Measurements from ENCODE around the gene EEF1AKMT2.
"Not testable (repeated sequence)": the region's sequence is repeated elsewhere in the genome, so short reads cannot be mapped to it uniquely, and the experiment has no call there.

The EEF1AKMT2 gene

GRCh38 chr10:124755581-124755980 is 36.1 kb downstream of the EEF1AKMT2 start:
- DNase-seq (ENCODE audit: low read depth in 3 of 3) = no peak

GRCh38 chr10:124754227-124754626 is 37.5 kb downstream of the EEF1AKMT2 start:
- DNase-seq (ENCODE audit: low read depth in 3 of 3) = no peak

DNA sequence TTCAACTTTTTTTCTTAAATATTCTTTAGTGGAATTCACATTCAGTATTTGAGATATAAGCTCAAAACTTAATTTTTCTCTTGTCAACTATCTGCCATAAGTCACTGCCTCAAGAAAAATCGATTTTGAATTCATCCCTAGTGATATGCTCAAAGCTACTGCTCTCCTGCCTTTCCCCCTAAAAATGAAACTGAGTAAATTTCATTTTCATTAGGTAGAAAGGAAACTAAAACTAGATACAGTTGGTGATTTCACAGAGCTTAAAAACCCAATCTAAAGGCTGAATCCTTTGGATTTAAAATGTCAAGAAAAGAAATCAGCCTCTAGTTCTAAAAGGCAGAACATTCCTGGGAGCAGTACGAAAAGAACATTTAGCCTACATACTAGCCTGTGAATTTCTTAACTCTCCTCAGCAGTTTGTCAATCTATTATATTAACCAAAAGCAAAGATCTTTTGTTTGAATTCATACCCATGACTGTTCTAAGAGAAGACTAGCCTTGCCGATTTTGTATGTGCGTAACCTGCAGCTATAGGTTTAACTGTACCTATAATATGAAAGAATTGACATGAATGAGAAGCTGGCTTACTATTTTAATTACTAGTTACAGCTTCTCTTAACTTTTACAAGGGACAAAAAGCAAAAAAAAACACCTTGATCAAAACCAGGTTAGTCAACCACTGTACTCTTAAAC is 42.6 kb downstream of the EEF1AKMT2 start:
- DNase-seq (ENCODE audit: low read depth in 3 of 3) = no peak

DNA sequence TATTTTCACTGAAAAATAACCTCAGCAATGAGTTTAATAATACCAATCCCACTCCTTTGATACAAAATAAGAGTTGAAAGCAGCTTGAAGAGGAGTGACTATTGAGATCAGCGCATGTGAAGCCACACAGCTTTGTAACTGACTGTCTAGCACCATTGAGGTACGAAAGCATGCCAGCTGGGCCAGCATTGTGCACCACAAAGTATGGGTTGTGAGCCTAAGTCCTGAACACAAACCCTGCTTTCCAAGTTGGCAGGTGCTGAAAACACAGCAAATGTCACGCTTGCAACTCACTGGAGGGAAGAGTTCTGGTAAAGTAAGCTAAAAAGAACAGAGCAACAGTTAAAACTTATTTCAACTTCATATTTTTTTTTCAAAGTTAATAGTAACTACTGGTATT is 43.5 kb downstream of the EEF1AKMT2 start:
- DNase-seq (ENCODE audit: low read depth in 3 of 3) = no peak

GRCh38 chr10:124747745-124748144 is 43.9 kb downstream of the EEF1AKMT2 start:
- no peak for DNase-seq (ENCODE audit: low read depth in 3 of 3)

GRCh38 chr10:124746992-124747391 is 44.7 kb downstream of the EEF1AKMT2 start:
- DNase-seq (ENCODE audit: low read depth in 3 of 3) = no peak

GRCh38 chr10:124746447-124746846 is 45.2 kb downstream of the EEF1AKMT2 start:
- not testable (repeated sequence) for DNase-seq (ENCODE audit: low read depth in 3 of 3)

DNA sequence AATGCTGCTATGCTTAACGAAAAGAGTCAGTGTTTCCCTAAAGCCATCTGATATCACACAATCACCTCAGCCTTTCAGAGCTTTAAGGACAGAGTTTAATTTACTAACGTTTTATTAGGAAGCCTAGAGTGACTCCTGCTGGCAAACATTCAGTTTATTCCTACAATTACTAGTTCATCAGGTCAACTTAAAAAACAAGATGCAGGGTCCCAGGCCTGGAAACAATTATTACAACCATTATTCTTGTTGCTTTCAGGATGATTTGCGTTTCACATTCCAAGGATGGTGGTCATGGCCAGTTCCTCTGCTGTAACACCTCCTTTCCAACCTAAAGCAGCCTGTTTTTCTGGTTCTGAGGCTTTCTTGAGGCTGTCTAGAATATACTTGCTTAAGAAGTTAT is 46.0 kb downstream of the EEF1AKMT2 start:
- no peak for DNase-seq (ENCODE audit: low read depth in 3 of 3)

- no peak for DNase-seq (ENCODE audit: low read depth in 3 of 3)
Observed at GRCh38 chr10:124745252-124745651, 46.4 kb downstream of the EEF1AKMT2 start.

GRCh38 chr10:124744102-124745050 is 47.3 kb downstream of the EEF1AKMT2 start, which contains the start of gene FAM53B:
Gene FAM53B, minus strand, starts transcription at chr10:124744378. Its CDS starts 37,665 bp downstream, at chr10:124706713.
- peak; percentile 56 to 76 (median 66) for DNase-seq (ENCODE audit: low read depth in 3 of 3)

DNA sequence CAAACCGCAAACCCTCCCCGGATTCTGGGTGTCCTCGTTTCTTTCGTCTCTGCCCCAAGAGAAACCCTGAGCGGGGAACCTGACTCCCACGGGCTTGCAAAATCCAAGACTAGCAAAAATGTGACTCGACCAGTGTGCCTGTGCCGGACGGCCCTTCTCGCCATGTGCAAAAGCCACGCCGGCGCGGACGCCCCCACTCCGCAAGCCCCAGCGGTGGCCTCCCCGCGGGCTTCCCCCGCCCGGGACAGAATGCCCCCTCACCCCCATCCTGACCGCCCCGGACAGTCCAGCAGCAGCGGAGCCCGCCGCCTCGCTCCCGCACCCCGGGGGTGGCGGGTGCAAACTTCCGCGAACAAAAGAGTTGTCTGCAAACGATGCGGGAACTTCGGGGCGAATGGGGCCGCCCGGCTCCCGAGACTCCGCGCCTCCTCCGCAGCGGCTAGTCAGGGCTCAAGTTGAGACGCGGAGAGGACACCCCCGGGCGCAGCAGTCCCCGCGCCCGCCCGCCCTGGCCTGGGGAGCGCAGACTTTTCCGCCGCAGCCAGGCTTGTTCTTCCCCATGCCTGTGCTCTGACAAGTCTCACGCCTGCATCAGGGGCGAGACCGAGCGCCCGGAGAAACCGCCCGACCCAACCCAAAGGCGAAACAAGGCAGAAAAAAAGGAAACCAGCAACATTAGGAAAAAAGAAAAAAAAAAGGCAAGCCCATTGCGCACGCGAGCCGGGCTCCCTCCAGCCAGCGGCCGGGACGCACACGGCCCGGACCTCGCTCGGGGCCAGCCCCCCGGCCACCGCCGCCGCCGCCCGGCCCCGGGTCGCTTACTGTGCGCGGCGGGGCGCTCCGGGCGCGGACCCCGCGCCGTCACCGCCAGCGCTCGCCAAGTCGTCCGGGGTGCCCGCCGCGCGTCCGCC is 48.2 kb downstream of the EEF1AKMT2 start:
- no peak for DNase-seq (ENCODE audit: low read depth in 3 of 3)

- no peak for DNase-seq (ENCODE audit: low read depth in 3 of 3)
Observed at GRCh38 chr10:124742413-124743190, 49.1 kb downstream of the EEF1AKMT2 start.

DNA sequence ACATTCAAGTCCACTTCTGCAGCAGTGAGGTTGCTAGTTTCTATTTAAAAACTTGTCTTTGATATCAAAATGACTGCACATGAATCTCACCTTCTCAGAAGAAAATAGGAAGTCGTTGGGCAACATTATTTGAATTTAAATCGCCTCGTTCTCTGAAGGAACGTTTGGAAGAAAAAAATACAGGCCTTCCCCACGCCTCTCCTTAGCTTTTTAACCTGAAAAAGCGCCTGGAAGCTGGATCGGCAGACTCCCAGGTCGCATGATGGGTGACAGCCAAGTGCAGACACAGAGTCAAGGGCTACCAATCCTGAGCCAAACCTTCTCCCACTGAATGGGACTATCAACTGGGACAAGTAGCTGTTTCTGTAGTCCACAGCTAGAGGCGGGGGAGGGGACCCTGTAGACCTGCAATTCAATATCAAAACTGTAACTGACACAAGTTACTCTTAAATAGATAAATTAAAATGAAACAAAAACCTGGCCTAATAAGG is 49.7 kb downstream of the EEF1AKMT2 start:
- no peak for DNase-seq (ENCODE audit: low read depth in 3 of 3)

- peak in 2 of 3 experiments; percentile 57 to 72 for DNase-seq (ENCODE audit: low read depth in 3 of 3)
Observed at GRCh38 chr10:124741281-124741921, 50.3 kb downstream of the EEF1AKMT2 start.

- DNase-seq (ENCODE audit: low read depth in 3 of 3) = no peak
Observed at GRCh38 chr10:124740369-124741280, 51.1 kb downstream of the EEF1AKMT2 start.

GRCh38 chr10:124739986-124740368 is 51.7 kb downstream of the EEF1AKMT2 start:
- no peak for DNase-seq (ENCODE audit: low read depth in 3 of 3)

DNA sequence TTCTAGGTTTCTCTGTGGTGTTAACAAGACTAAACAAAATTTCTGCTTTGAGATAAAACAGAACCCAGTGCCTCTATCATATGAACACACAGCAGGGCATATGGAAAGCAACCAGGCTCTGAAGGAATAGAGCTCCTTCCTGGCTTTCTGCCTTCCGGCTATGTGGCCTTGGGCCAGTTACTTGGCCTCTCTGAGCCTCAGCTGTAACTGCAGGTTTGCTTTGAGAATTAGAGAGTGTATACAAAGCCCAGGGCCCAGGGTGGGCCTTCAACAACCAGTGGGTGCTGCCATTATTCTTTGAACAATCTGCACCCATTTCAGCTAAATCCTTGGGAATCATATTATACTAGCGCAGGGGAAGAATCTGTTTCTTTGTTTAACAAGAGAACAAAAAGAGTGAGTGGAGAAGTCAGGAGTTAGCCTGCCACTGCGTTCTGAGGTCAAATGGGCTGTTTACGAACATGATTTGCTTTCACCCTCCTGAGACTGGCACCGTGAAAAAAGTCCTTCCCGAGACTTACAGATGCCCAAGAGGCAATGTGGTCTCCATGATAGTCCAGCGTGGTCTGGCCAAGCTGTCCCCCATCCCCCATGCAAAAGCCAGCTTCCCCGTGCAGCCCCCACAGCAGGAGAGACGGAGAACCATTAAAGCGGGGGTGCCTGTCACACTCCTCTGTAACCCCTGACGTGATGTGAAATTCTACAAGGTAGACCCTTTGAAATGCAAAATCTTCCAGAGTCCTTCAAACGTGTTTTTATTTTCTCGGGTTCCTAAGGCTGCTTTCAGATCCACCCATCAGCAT is 52.4 kb downstream of the EEF1AKMT2 start:
- DNase-seq (ENCODE audit: low read depth in 3 of 3) = no peak

DNA sequence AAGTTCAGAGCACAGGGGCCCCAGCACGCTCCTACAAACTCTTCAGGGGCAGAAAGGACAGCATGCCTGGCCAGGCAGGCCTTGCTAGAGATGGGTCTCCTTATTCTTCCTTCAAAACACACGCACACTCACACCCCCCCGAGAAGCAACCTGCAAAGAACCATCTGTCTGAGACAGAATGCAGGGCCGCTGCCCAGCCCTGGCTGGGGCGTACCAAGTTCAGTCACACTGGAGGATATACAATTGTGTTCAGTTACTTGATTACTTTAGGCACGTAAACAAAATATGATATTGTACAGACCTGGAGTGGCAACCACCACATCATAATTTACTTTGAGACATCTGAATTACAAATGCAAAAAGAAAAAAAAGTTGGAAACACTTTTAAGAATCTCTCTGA is 53.2 kb downstream of the EEF1AKMT2 start:
- no peak for DNase-seq (ENCODE audit: low read depth in 3 of 3)

Data from stimulated activated CD4-positive, alpha-beta T cell treated with anti-CD3 and anti-CD28 coated beads, TNF-alpha, amount 100 ng/mL, for 24 hours (primary cell).